Esophagus squamous epithelium (tissue), 4 donors: ENCODE measurements around the gene SKI.

Experiments
- POLR2A ChIP-seq, 4 donors: fragments of 450-650 bp; IDR thresholded peaks; one replicate each; pipeline ENCODE4 v1.6.1; 2017; ENCODE audit warnings: antibody characterized with exemption in 4 of 4, mild to moderate bottlenecking in 4 of 4, moderate library complexity in 3 of 4
- TF ChIP-seq, protein P1 (sequence below), 6 experiments: fragments of 450-650 bp in 4 of 6; fragments of 200-600 bp in 2 of 6; sonication (generic) in 2 of 6; IDR thresholded peaks; one replicate each; pipeline ENCODE4 v1.5.1; 2016 to 2019; ENCODE audit warnings: antibody characterized with exemption in 6 of 6, mild to moderate bottlenecking in 4 of 6, moderate library complexity in 4 of 6

- no peak for TF ChIP-seq POLR2A (IDR thresholded peaks at IDR 0.05)
- TF ChIP-seq, protein P1, sequence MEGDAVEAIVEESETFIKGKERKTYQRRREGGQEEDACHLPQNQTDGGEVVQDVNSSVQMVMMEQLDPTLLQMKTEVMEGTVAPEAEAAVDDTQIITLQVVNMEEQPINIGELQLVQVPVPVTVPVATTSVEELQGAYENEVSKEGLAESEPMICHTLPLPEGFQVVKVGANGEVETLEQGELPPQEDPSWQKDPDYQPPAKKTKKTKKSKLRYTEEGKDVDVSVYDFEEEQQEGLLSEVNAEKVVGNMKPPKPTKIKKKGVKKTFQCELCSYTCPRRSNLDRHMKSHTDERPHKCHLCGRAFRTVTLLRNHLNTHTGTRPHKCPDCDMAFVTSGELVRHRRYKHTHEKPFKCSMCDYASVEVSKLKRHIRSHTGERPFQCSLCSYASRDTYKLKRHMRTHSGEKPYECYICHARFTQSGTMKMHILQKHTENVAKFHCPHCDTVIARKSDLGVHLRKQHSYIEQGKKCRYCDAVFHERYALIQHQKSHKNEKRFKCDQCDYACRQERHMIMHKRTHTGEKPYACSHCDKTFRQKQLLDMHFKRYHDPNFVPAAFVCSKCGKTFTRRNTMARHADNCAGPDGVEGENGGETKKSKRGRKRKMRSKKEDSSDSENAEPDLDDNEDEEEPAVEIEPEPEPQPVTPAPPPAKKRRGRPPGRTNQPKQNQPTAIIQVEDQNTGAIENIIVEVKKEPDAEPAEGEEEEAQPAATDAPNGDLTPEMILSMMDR (IDR thresholded peaks at IDR 0.05), result no peak
These were observed 74.3 kb downstream of the SKI start for GRCh38 chr1:2302292-2302925.
